Neural progenitor cell (in vitro differentiated cells): Measurements from ENCODE around the gene HSPA12B. TPM values are rescaled to one million over a fixed set of nuclear protein-coding genes. Genes with fewer than 3 reads are reported as not detected.

Experiments used
- DNase-seq: peaks from one replicate; pipeline ENCODE4 v3.0.0-alpha.2; 2016; ENCODE audit warnings: low spot score
- H2AFZ ChIP-seq: fragments of 200-600 bp; sonication (generic); replicated peaks from 2 replicates; pipeline ENCODE4 v1.6.1; 2016; ENCODE audit warnings: antibody characterized with exemption
- H3F3A ChIP-seq: fragments of 200-600 bp; sonication (generic); 2 replicates; pipeline ENCODE4 v1.6.1; 2016; ENCODE audit warnings: antibody characterized with exemption, low read depth
- H3K27ac ChIP-seq: fragments of 200-600 bp; sonication (generic); 2 replicates; pipeline ENCODE4 v1.5.1; 2016; ENCODE audit warnings: mild to moderate bottlenecking
- H3K27me3 ChIP-seq: fragments of 200-600 bp; sonication (generic); 2 replicates; pipeline ENCODE4 v1.6.1; 2016; ENCODE audit warnings: mild to moderate bottlenecking, moderate library complexity
- H3K36me3 ChIP-seq: fragments of 200-600 bp; sonication (generic); 2 replicates; pipeline ENCODE4 v1.5.1; 2016
- H3K4me1 ChIP-seq: fragments of 200-600 bp; sonication (generic); 2 replicates; pipeline ENCODE4 v1.6.1; 2016; ENCODE audit warnings: mixed run types
- H3K4me2 ChIP-seq: fragments of 200-600 bp; sonication (generic); 2 replicates; pipeline ENCODE4 v1.6.1; 2016
- H3K4me3 ChIP-seq: fragments of 200-600 bp; sonication (generic); 2 replicates; pipeline ENCODE4 v1.5.1; 2016
- H3K79me2 ChIP-seq: fragments of 200-600 bp; sonication (generic); 2 replicates; pipeline ENCODE4 v1.6.1; 2016; ENCODE audit warnings: low read depth
- H3K9ac ChIP-seq: fragments of 200-600 bp; sonication (generic); 2 replicates; pipeline ENCODE4 v1.6.1; 2016
- H3K9me3 ChIP-seq: fragments of 200-600 bp; sonication (generic); 2 replicates; pipeline ENCODE4 v1.5.1; 2016; ENCODE audit warnings: low read depth
- H4K20me1 ChIP-seq: fragments of 200-600 bp; sonication (generic); 2 replicates; pipeline ENCODE4 v1.6.1; 2016; ENCODE audit warnings: low read depth
- H3K27ac Mint-ChIP-seq: 3 replicates; pipeline ENCODE4 v1.8.0; 2021; ENCODE audit warnings: mixed read lengths
- H3K27me3 Mint-ChIP-seq: 2 replicates; pipeline ENCODE4 v1.8.0; 2022; ENCODE audit warnings: low read depth, mild to moderate bottlenecking, inconsistent platforms, moderate library complexity, mixed read lengths; ENCODE audit not compliant: insufficient read depth
- H3K36me3 Mint-ChIP-seq: 3 replicates; pipeline ENCODE4 v1.8.0; 2021; ENCODE audit warnings: mixed read lengths
- H3K4me1 Mint-ChIP-seq: 3 replicates; pipeline ENCODE4 v1.8.0; 2021; ENCODE audit warnings: mixed read lengths
- H3K4me3 Mint-ChIP-seq: 3 replicates; pipeline ENCODE4 v1.8.0; 2021; ENCODE audit warnings: mild to moderate bottlenecking, moderate library complexity, mixed read lengths
- H3K9me3 Mint-ChIP-seq: 3 replicates; pipeline ENCODE4 v1.8.0; 2020; ENCODE audit warnings: mixed read lengths
- EZH2 ChIP-seq: fragments of 200-600 bp; sonication (generic); IDR thresholded peaks from 2 replicates; pipeline ENCODE4 v1.6.1; 2017; ENCODE audit warnings: antibody characterized with exemption, mild to moderate bottlenecking, moderate library complexity
- EZH2phosphoT487 ChIP-seq: fragments of 200-600 bp; sonication (generic); IDR thresholded peaks from 2 replicates; pipeline ENCODE4 v1.6.1; 2017; ENCODE audit warnings: antibody characterized with exemption
- total RNA-seq: library from RNA; depleted of rRNA; stranded (reverse); fragments of >200 nt; gene quantifications from 2 replicates; pipeline ENCODE4 v1.2.3, GENCODE V29; 2015; ENCODE audit warnings: low replicate concordance
- TF ChIP-seq, protein P1 (sequence below): fragments of 200-600 bp; sonication (generic); IDR thresholded peaks from 2 replicates; pipeline ENCODE4 v1.5.1; 2017; ENCODE audit warnings: antibody characterized with exemption, mild to moderate bottlenecking

HSPA12B gene
- total RNA-seq, 1 donor from 2014 or later = 0.15 TPM

DNA sequence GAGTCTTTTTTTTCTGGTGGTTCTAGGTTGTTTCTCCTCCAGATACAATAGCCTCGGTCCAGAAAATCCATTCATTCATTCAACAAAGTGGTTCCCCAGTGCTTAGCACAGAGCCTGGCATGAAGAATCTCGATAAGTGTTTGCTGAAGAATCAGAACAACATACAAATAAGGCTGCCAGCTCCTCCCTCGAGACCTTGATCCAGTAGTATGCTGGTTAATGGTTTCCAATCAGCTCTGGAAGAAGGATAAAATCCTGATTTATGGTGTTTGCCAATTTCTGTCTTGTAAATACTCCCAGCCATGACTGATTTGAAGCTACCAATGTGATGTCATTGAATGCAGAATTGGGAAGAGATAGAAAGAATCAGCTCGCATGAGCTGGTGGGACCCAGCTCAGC is 3.3 kb downstream of the HSPA12B start:
- Histone ChIP-seq H3K36me3 (no peaks in the 10 kb centered on the region), H3K9me3 (no peaks in the 10 kb centered on the region), H3K4me2 (no peak overlapping the region), H3F3A (peaks cover 8% of the 10 kb centered on the region), H4K20me1 (no peaks in the 10 kb centered on the region), H3K9ac (no peak overlapping the region), H3K27ac (no peak overlapping the region), H3K27me3 (peaks cover 33% of the 10 kb centered on the region), H3K4me1 (peaks cover 5% of the 10 kb centered on the region), H3K4me3 (no peak overlapping the region), H3K79me2 (no peaks in the 10 kb centered on the region), H2AFZ (no peak overlapping the region)
- Mint-ChIP-seq H3K27me3 (peaks cover 12% of the 10 kb centered on the region), H3K4me1 (peaks cover 38% of the 10 kb centered on the region), H3K36me3 (no peaks in the 10 kb centered on the region), H3K9me3 (no peaks in the 10 kb centered on the region), H3K27ac (no peak overlapping the region), H3K4me3 (no peak overlapping the region)
- no peak for DNase-seq
- TF ChIP-seq EZH2 (no peak), EZH2phosphoT487 (no peak)
- TF ChIP-seq, protein P1, sequence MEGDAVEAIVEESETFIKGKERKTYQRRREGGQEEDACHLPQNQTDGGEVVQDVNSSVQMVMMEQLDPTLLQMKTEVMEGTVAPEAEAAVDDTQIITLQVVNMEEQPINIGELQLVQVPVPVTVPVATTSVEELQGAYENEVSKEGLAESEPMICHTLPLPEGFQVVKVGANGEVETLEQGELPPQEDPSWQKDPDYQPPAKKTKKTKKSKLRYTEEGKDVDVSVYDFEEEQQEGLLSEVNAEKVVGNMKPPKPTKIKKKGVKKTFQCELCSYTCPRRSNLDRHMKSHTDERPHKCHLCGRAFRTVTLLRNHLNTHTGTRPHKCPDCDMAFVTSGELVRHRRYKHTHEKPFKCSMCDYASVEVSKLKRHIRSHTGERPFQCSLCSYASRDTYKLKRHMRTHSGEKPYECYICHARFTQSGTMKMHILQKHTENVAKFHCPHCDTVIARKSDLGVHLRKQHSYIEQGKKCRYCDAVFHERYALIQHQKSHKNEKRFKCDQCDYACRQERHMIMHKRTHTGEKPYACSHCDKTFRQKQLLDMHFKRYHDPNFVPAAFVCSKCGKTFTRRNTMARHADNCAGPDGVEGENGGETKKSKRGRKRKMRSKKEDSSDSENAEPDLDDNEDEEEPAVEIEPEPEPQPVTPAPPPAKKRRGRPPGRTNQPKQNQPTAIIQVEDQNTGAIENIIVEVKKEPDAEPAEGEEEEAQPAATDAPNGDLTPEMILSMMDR = no peak

DNA sequence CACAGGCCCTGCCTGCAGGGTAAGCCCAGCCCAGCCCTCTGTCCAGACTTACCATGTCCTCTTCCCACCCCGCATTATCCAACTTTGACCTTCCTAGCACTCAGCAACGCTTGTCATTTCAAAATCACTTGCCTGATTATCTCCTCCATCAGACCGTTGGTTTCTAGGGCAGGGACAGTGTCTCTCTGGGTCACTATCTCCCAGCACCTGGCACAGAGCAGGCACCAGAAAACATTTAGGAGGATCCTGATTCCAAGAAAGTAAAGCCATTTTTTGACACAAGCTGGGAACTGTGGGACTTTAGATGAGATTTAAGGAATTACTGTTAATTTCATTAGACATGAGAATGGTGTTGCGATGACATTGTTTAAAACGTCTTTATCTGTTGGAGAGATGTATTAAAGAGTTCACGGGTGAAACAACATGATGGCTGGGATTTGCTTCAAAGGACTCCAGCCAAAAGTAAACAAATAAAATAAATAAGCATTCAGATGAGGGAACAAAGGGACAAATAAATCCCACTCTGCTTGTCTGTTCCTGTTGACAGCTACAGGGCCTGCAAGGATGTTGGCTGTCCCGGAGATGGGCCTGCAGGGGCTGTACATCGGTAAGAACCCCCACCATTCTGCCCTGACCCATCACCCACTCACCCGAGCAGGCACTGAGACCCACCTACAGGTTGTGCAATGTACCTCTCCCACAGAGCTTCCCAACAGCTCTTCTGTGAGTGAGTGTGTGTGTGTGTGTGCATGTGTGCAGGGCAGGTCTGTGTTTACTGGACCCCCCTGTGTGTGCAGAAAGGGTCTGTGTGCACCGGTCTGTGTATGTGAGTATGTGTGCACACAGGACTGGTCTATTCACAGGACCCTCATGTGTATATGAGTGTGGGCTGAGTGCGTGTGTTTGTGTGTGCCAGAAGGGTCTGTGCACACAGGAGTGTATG is 5.9 kb downstream of the HSPA12B start:
- H3K27me3 ChIP-seq = peaks cover 11% of the 10 kb centered on the region
- H3K4me1 ChIP-seq = peaks cover 5% of the 10 kb centered on the region
- Mint-ChIP-seq H3K4me3 (no peak overlapping the region), H3K27ac (peak overlapping the region; percentile 76), H3K36me3 (no peaks in the 10 kb centered on the region), H3K9me3 (peaks cover under 1% of the 10 kb centered on the region), H3K4me1 (peaks cover 21% of the 10 kb centered on the region), H3K27me3 (peaks cover 2% of the 10 kb centered on the region)
- H3K4me3 ChIP-seq = no peak overlapping the region
- H2AFZ ChIP-seq = no peak overlapping the region
- H3F3A ChIP-seq = no peaks in the 10 kb centered on the region
- H3K27ac ChIP-seq = no peak overlapping the region
- DNase-seq = no peak
- no peaks in the 10 kb centered on the region for H3K9me3 ChIP-seq
- no peaks in the 10 kb centered on the region for H3K36me3 ChIP-seq
- no peak overlapping the region for H3K4me2 ChIP-seq
- H3K9ac ChIP-seq = no peak overlapping the region
- H3K79me2 ChIP-seq = no peaks in the 10 kb centered on the region
- TF ChIP-seq EZH2phosphoT487 (no peak), EZH2 (no peak)
- TF ChIP-seq, protein P1 = no peak
- H4K20me1 ChIP-seq = no peaks in the 10 kb centered on the region

DNA sequence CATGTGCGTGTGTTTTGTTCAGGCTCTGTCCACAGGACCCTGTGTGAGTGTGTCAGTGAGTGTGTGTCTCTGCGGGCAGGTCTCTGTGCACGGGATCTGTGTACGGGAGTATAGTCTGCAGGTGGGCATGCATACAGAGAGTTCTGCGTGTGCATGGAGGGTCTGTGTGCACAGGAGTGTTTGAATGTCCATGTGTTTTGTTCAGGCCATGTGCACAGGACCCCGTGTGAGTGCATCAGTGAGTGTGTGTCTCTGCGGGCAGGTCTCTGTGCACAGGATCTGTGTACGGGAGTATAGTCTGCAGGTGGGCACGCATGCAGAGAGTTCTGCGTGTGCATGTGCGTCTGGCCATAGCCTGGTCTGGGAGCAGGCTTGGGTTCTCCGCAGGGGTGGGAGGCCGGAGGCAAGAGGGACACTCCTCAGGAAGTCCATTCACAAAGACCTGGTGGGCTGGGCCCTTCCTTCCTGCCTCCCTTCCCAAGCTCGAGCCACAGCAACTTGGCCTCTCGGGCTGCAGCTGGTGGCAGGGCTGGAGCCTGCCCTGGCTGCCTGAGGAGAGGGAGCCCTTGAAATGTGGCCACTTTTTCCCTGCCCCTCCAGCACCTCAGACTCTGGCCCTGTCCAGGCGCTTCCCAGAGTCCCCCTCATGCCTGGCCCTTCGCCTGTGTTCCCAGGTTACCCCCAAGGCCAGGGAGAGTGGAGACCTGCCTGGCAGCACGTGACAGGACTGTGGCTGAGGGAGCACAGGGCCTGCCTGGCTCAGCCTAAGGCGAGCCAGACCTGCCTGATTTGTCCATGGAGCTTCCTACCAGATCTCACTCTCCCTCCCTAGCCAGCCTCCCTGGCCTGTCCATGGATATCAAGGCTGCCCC is 6.8 kb downstream of the HSPA12B start:
- DNase-seq = no peak
- no peak overlapping the region for H3K4me3 Mint-ChIP-seq
- peaks cover 2% of the 10 kb centered on the region for H3K27me3 Mint-ChIP-seq

More for the DNA sequence above, 6.8 kb downstream of the HSPA12B start:
- Mint-ChIP-seq H3K9me3 (peaks cover 2% of the 10 kb centered on the region), H3K27ac (peak overlapping the region; percentile 23), H3K36me3 (no peaks in the 10 kb centered on the region), H3K4me1 (peaks cover 21% of the 10 kb centered on the region)
- no peaks in the 10 kb centered on the region for H3K79me2 ChIP-seq
- H3K27ac ChIP-seq = no peak overlapping the region
- H3K36me3 ChIP-seq = no peaks in the 10 kb centered on the region
- peaks cover 11% of the 10 kb centered on the region for H3K27me3 ChIP-seq
- peaks cover 5% of the 10 kb centered on the region for H3K4me1 ChIP-seq
- no peaks in the 10 kb centered on the region for H3F3A ChIP-seq
- no peaks in the 10 kb centered on the region for H4K20me1 ChIP-seq
- H2AFZ ChIP-seq = no peak overlapping the region
- no peak overlapping the region for H3K9ac ChIP-seq
- no peak overlapping the region for H3K4me2 ChIP-seq
- H3K9me3 ChIP-seq = no peaks in the 10 kb centered on the region
- TF ChIP-seq EZH2phosphoT487 = no peak
- TF ChIP-seq, protein P1 = no peak
- TF ChIP-seq EZH2 = no peak
- no peak overlapping the region for H3K4me3 ChIP-seq
